ENCODE results near the gene PRKACB. TPM values are rescaled to one million over a fixed set of nuclear protein-coding genes. Genes with fewer than 3 reads are reported as not detected.

The PRKACB gene
- total RNA-seq, 1 experiment from 2014 or later = 135 TPM

DNA sequence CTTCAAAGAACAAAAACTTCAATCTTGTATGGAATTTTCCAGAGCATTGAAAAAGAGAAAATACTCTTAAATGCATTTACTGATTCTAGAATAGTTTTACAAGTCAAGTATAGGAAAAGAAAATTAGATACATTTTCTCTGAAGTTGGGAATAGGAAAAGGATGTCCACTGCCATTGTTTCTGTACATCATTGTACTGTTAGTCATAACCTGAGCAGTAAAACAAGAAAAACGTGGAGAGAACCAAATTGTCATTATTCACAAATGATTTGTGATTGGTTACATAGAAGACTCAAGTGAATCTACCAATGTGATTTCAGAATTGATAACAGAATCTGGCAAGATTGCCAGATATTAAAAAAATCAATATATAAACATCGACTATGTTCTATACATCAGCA is 27.4 kb downstream of the PRKACB start:
- CTCF ChIA-PET = no interaction called here
- H3K79me2 ChIP-seq (ENCODE audit: insufficient read depth, low read length) = peaks cover 90% of the 10 kb centered on the region
- BruUV-seq (replicated peaks) = TSS peak; percentile 2
- peaks cover 94 to 98% of the 10 kb centered on the region in 2 experiments for H3K4me1 ChIP-seq (ENCODE audit: control insufficient read depth in 1 of 2, insufficient read depth in 2 of 2, low read length in 2 of 2)
- H3K4me3 ChIP-seq (replicated peaks in 1 of 2; ENCODE audit: low read depth in 1 of 2, low read length in 2 of 2) = no peak overlapping the region
- no peaks in the 10 kb centered on the region for H3K9me2 ChIP-seq (ENCODE audit: insufficient read depth)
- peak overlapping the region; percentile 13; the same call in 1 of the 2 replicates for H3K9ac ChIP-seq (ENCODE audit: low read length)
- TF ChIP-seq EGR1 (IDR thresholded peaks at IDR 0.05; ENCODE audit: low read depth) = no peak
- TF ChIP-seq, protein P1, sequence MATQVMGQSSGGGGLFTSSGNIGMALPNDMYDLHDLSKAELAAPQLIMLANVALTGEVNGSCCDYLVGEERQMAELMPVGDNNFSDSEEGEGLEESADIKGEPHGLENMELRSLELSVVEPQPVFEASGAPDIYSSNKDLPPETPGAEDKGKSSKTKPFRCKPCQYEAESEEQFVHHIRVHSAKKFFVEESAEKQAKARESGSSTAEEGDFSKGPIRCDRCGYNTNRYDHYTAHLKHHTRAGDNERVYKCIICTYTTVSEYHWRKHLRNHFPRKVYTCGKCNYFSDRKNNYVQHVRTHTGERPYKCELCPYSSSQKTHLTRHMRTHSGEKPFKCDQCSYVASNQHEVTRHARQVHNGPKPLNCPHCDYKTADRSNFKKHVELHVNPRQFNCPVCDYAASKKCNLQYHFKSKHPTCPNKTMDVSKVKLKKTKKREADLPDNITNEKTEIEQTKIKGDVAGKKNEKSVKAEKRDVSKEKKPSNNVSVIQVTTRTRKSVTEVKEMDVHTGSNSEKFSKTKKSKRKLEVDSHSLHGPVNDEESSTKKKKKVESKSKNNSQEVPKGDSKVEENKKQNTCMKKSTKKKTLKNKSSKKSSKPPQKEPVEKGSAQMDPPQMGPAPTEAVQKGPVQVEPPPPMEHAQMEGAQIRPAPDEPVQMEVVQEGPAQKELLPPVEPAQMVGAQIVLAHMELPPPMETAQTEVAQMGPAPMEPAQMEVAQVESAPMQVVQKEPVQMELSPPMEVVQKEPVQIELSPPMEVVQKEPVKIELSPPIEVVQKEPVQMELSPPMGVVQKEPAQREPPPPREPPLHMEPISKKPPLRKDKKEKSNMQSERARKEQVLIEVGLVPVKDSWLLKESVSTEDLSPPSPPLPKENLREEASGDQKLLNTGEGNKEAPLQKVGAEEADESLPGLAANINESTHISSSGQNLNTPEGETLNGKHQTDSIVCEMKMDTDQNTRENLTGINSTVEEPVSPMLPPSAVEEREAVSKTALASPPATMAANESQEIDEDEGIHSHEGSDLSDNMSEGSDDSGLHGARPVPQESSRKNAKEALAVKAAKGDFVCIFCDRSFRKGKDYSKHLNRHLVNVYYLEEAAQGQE (IDR thresholded peaks at IDR 0.05; ENCODE audit: low read depth) = no peak
- no peak for TF ChIP-seq YY1 (IDR thresholded peaks at IDR 0.05; ENCODE audit: extremely low read depth, insufficient replicate concordance, low read depth, low read length)
- TF ChIP-seq, protein P2, sequence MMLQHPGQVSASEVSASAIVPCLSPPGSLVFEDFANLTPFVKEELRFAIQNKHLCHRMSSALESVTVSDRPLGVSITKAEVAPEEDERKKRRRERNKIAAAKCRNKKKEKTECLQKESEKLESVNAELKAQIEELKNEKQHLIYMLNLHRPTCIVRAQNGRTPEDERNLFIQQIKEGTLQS (IDR thresholded peaks at IDR 0.05) = no peak
- TF ChIP-seq SP1 (IDR thresholded peaks at IDR 0.05; ENCODE audit: low read depth) = peak; percentile 23; the same call in 1 of the 2 replicates
- no peak for TF ChIP-seq EZH2phosphoT487 (IDR thresholded peaks at IDR 0.05; ENCODE audit: borderline replicate concordance)
- no peak for TF ChIP-seq TCF7L2 (IDR thresholded peaks at IDR 0.05; ENCODE audit: borderline replicate concordance, extremely low read depth, insufficient read depth, insufficient read length)
- 0 out of 2 replicates have a peak, but pooled peaks have one; percentile 14 for TF ChIP-seq FOSL1 (IDR thresholded peaks at IDR 0.05; ENCODE audit: low read depth)
- TF ChIP-seq, protein P3, sequence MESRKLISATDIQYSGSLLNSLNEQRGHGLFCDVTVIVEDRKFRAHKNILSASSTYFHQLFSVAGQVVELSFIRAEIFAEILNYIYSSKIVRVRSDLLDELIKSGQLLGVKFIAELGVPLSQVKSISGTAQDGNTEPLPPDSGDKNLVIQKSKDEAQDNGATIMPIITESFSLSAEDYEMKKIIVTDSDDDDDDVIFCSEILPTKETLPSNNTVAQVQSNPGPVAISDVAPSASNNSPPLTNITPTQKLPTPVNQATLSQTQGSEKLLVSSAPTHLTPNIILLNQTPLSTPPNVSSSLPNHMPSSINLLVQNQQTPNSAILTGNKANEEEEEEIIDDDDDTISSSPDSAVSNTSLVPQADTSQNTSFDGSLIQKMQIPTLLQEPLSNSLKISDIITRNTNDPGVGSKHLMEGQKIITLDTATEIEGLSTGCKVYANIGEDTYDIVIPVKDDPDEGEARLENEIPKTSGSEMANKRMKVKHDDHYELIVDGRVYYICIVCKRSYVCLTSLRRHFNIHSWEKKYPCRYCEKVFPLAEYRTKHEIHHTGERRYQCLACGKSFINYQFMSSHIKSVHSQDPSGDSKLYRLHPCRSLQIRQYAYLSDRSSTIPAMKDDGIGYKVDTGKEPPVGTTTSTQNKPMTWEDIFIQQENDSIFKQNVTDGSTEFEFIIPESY (IDR thresholded peaks at IDR 0.05; ENCODE audit: extremely low read depth, insufficient replicate concordance, low read length) = no peak
- no peak; the same call in 1 of the 2 replicates for TF ChIP-seq SIN3A (IDR thresholded peaks at IDR 0.05; ENCODE audit: low read depth)
- TF ChIP-seq CEBPB (IDR thresholded peaks at IDR 0.05; ENCODE audit: low read depth) = no peak
- TF ChIP-seq RAD21 (IDR thresholded peaks at IDR 0.05; ENCODE audit: low read depth) = no peak
- H3K27ac ChIP-seq (ENCODE audit: low read depth, low read length) = peak overlapping the region; percentile 99
- H3K9me3 ChIP-seq (ENCODE audit: control insufficient read depth in 1 of 2, insufficient read depth in 1 of 2, low read depth in 1 of 2, low read length in 2 of 2) = no peaks in the 10 kb centered on the region
- ATAC-seq (no peak), DNase-seq (ENCODE audit: low read depth, low spot score) (no peak)
- peak overlapping the region; percentile 4; the same call in 1 of the 2 replicates for H3K4me2 ChIP-seq (ENCODE audit: low read length)
- H3K36me3 ChIP-seq (ENCODE audit: control insufficient read depth in 1 of 2, insufficient read depth in 2 of 2, low read length in 2 of 2) = 0 out of 4 replicates have a peak, but pooled peaks cover 0 to 3% of the 10 kb centered on the region in 2 experiments
- POLR2A ChIA-PET = no interaction called here
- no peak overlapping the region for H2AFZ ChIP-seq (ENCODE audit: low read depth, low read length, poor library complexity, severe bottlenecking)
- H4K20me1 ChIP-seq (ENCODE audit: insufficient read depth) = no peaks in the 10 kb centered on the region
- intact Hi-C loops (cut with micrococcal nuclease) = loop anchor here (5.0 kb wide), 2 partner anchors 76 to 126 kb away; no protein-coding TSS in a partner anchor
- RAD21 ChIA-PET (ENCODE audit: low non-redundant PET in 1 of 2, low total read pairs in 2 of 2, uncharacterized antibody in 2 of 2, unreplicated experiment in 2 of 2) = no interaction called here
- no peaks in the 10 kb centered on the region for H3K27me3 ChIP-seq (ENCODE audit: insufficient read depth, low read length)

Measured in HCT116 (cell line).